GM12872 (cell line): Measurements from ENCODE around the gene SIRPA.

ENCODE experiments used
- CTCF ChIP-seq: IDR thresholded peaks from 3 replicates; pipeline ENCODE4 v1.5.1; 2011; ENCODE audit warnings: low read depth, mild to moderate bottlenecking, low read length, moderate library complexity; ENCODE audit not compliant: insufficient read depth

The SIRPA gene

GRCh38 chr20:1876217-1876921, 18.8 kb upstream of the SIRPA start:
- TF ChIP-seq CTCF, result no peak

GRCh38 chr20:1876975-1877608, 18.1 kb upstream of the SIRPA start:
- TF ChIP-seq CTCF, result no peak

GRCh38 chr20:1877609-1878200, 17.5 kb upstream of the SIRPA start:
- no peak for TF ChIP-seq CTCF

GRCh38 chr20:1879369-1879768, 15.8 kb upstream of the SIRPA start:
- no peak for TF ChIP-seq CTCF

- TF ChIP-seq CTCF, result no peak
Observed at GRCh38 chr20:1879934-1880333, 15.3 kb upstream of the SIRPA start.

GRCh38 chr20:1880529-1881239, 14.5 kb upstream of the SIRPA start:
- TF ChIP-seq CTCF, result no peak

GRCh38 chr20:1881240-1881835, 13.9 kb upstream of the SIRPA start:
- TF ChIP-seq CTCF, result no peak
